Ishikawa (cell line): Measurements from ENCODE around the gene CCIN.

Experiments used
- CEBPB ChIP-seq: IDR thresholded peaks from 2 replicates; pipeline ENCODE4 v1.6.1; 2012
- CREB1 ChIP-seq: IDR thresholded peaks from 2 replicates; pipeline ENCODE4 v1.6.1; 2012; ENCODE audit warnings: low read depth
- EGR1 ChIP-seq: IDR thresholded peaks from 2 replicates; pipeline ENCODE4 v1.6.1; 2012
- EP300 ChIP-seq: IDR thresholded peaks from 2 replicates; pipeline ENCODE4 v1.6.1; 2012; ENCODE audit warnings: borderline replicate concordance
- FOXM1 ChIP-seq: IDR thresholded peaks from 2 replicates; pipeline ENCODE4 v1.6.1; 2012; ENCODE audit warnings: low read depth, borderline replicate concordance
- MAX ChIP-seq: IDR thresholded peaks from 2 replicates; pipeline ENCODE4 v1.6.1; 2012
- NFIC ChIP-seq: IDR thresholded peaks from 2 replicates; pipeline ENCODE4 v1.6.1; 2012
- RAD21 ChIP-seq: IDR thresholded peaks from 2 replicates; pipeline ENCODE4 v1.6.1; 2012; ENCODE audit warnings: low read depth
- REST ChIP-seq: IDR thresholded peaks from 2 replicates; pipeline ENCODE4 v1.6.1; 2012; ENCODE audit warnings: low read depth, mild to moderate bottlenecking
- TAF1 ChIP-seq: IDR thresholded peaks from 2 replicates; pipeline ENCODE4 v1.6.1; 2012; ENCODE audit warnings: low read depth, mild to moderate bottlenecking
- TCF12 ChIP-seq: IDR thresholded peaks from 2 replicates; pipeline ENCODE4 v1.6.1; 2012; ENCODE audit warnings: low read depth
- TEAD4 ChIP-seq: IDR thresholded peaks from 2 replicates; pipeline ENCODE4 v1.6.1; 2012
- USF1 ChIP-seq: IDR thresholded peaks from 2 replicates; pipeline ENCODE4 v1.6.1; 2012
- YY1 ChIP-seq: IDR thresholded peaks from 2 replicates; pipeline ENCODE4 v1.6.1; 2012; ENCODE audit warnings: low read depth
- ZBTB7A ChIP-seq: IDR thresholded peaks from 2 replicates; pipeline ENCODE4 v1.6.1; 2012; ENCODE audit warnings: low read depth

CCIN gene

GRCh38 chr9:36125062-36125855 is 43.9 kb upstream of the CCIN start:
- TF ChIP-seq CREB1, result no peak
- no peak for TF ChIP-seq FOXM1

GRCh38 chr9:36126016-36126730 is 43.0 kb upstream of the CCIN start:
- TF ChIP-seq EP300 (no peak), REST (no peak), EGR1 (no peak), CEBPB (no peak), ZBTB7A (no peak), RAD21 (no peak), MAX (no peak), TAF1 (no peak), YY1 (no peak), USF1 (no peak), FOXM1 (no peak), CREB1 (no peak), NFIC (no peak), TEAD4 (no peak), TCF12 (no peak)

- TF ChIP-seq ZBTB7A (no peak), FOXM1 (no peak)
These were observed 41.4 kb upstream of the CCIN start for GRCh38 chr9:36127652-36128244.

GRCh38 chr9:36128349-36128748 is 40.8 kb upstream of the CCIN start:
- TF ChIP-seq TCF12 (no peak), RAD21 (no peak), CREB1 (no peak), EGR1 (no peak), EP300 (no peak), CEBPB (no peak), ZBTB7A (no peak), YY1 (no peak), TAF1 (no peak), FOXM1 (no peak)

- TF ChIP-seq MAX (no peak), USF1 (no peak), FOXM1 (no peak), NFIC (no peak), CREB1 (no peak), TEAD4 (no peak), REST (no peak), YY1 (no peak), EP300 (no peak), CEBPB (no peak), EGR1 (no peak), TAF1 (no peak), TCF12 (no peak), RAD21 (no peak), ZBTB7A (no peak)
These were observed 40.0 kb upstream of the CCIN start for GRCh38 chr9:36129139-36129538.

- TF ChIP-seq TCF12, result no peak
- TF ChIP-seq CEBPB, result no peak
- TF ChIP-seq CREB1, result no peak
- TF ChIP-seq ZBTB7A, result no peak
- no peak for TF ChIP-seq EP300
- TF ChIP-seq USF1, result no peak
- no peak for TF ChIP-seq NFIC
- TF ChIP-seq RAD21, result no peak
- no peak for TF ChIP-seq EGR1
- no peak for TF ChIP-seq REST
- no peak for TF ChIP-seq TAF1
- TF ChIP-seq FOXM1, result no peak
- no peak for TF ChIP-seq YY1
- no peak for TF ChIP-seq MAX
- no peak for TF ChIP-seq TEAD4
These were observed 37.1 kb upstream of the CCIN start for GRCh38 chr9:36132086-36132485.
